Measurements from ENCODE around the gene IL17RD.

Gene IL17RD

DNA sequence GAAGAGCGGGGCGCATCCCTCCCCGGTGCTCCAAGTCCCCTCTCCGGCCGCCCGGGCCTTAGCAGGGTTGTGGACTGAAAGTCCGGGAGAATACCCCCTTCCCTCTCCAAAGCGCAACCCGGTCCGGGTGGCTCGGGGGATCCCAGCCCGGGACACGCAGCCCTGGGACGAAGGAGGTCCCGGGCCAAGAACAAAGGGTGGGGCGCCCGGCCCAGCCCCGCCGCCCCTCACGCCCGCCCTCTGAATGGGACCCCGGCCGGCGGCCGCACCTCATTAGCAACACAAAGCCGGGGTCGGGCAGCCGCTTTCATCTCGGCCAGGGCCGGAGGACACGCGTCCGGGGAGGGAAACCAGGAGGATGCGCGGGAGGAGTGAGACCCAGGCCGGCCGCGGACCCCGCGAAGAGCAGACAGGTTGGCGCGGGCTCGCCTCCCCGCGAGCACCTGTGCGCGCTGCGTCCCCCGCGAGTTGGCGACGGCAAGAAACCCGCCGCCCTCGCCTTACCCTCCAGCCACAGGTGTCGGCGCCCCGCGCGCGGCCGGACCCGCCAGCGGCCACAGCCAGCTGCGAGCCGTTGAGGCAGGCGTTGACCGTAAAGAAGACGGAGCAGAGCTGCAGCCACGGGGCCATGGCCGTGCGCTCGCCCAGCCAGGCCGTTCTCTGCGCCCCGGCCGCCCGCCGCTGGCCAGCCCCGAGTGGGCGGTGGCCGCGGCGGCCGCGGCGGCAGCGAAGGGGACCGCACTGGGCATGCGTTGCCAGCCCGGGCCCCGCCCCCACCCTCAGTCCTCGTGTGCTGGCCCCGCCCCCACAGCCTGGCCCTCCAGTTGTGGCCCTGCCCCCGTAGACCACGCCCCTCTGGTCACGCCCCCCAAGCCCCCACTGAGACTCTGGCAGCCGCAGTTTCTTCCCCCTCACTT lies at the start of gene IL17RD:
IL17RD (minus strand) TSS at position 697 of the 917 bp plus-strand sequence; CDS start at position 630, 67 bp downstream.
- DNase-seq: peak; percentile 48

DNA sequence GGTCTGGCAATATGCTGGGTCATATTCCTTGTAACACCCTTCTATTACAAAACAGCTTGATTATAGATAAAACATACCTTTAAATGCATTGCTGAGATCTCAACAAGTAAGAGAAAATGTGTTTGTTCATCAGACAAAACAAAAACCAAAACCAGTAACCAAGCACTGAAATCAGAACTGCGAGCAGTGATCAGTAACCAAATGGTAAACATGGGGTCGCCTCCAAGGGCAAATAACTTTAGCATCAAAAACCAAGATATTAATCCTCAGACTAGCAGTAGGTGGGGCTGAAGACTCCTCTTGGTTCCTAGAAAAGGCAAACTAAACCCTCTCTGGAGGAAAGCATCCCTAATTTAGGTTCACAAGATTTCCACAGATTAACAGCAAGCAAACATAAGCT lies 41.3 kb upstream of the IL17RD start:
- DNase-seq: no peak

DNA sequence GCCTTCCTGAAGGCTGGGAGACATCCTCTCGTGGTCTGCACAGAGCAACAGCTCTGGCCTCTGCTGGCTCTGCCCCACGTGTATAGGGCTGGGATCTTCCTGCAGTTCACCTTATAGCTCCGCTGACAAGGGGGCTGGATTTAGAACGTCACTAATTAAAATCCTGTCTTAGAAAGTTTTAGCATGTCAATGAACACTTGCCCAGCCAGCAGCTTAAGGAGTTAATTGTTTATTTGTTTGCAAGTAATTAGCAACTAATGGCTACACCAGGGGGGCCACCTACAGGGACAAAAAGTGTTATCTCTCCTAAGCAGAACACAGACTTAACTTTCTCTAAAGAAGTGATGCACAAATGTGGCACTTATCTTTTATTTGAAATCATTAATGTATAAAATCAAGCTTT lies 34.7 kb upstream of the IL17RD start, which contains the start of gene HESX1:
HESX1 (minus strand) TSS at position 84 of the 403 bp plus-strand sequence; CDS start at position 24, 60 bp downstream.
- no peak for DNase-seq

DNA sequence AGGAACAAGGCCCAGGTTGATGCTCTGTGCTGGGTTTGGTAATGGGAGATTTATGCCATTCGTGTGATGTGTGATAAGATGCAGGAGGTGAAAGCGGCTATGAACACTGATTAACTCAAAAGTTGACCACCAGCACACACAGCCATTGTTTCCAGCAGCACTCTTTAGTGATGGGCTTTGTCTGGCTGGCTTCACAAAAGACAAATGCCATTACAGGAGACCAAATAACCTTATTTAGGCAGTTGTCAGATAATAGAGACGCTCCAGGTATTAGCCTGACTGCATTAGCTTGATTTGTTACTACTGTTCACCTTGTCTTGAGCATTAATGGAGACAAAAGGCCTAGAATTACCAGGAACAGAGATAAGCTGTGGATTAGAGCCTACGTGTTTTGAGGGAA lies 29.5 kb upstream of the IL17RD start:
- DNase-seq: no peak

DNA sequence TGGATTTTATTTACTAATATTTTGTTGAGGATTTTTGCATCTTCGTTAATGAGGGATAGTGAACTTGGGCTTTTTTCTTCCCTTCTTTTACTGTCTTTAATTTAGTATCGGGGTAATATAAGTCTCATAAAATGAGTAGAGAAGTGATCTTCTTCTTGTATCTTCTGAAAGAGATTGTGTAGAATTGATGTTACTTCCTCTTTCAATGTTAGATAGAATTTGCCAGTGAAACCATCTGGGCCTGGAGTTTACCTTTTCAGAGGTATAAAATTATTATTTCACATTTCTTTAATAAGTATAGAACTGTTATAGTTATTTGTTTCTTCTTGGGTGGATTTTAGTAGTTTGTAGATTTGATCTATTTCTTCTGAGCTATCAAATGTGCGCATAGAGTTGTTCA lies 26.9 kb upstream of the IL17RD start:
- DNase-seq: no peak

DNA sequence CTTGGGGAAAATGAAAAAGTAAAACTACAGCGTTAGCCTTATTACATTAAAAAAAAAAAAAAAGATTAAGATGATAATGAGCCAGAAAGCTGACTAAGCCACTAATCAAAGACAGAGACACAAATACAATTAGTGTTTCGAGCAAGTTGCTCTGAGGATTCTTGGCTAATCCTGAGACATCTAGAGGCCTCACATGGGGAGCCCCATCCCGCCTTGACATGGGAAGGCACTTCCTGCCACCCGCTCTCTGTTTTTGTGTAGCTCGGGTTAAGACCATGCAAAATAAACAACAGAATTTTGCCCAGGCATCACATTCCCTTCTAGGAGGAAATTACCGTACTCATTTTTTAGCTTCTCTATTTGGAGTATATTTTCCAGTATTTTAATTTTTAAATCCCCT lies 19.4 kb upstream of the IL17RD start:
- DNase-seq: no peak

DNA sequence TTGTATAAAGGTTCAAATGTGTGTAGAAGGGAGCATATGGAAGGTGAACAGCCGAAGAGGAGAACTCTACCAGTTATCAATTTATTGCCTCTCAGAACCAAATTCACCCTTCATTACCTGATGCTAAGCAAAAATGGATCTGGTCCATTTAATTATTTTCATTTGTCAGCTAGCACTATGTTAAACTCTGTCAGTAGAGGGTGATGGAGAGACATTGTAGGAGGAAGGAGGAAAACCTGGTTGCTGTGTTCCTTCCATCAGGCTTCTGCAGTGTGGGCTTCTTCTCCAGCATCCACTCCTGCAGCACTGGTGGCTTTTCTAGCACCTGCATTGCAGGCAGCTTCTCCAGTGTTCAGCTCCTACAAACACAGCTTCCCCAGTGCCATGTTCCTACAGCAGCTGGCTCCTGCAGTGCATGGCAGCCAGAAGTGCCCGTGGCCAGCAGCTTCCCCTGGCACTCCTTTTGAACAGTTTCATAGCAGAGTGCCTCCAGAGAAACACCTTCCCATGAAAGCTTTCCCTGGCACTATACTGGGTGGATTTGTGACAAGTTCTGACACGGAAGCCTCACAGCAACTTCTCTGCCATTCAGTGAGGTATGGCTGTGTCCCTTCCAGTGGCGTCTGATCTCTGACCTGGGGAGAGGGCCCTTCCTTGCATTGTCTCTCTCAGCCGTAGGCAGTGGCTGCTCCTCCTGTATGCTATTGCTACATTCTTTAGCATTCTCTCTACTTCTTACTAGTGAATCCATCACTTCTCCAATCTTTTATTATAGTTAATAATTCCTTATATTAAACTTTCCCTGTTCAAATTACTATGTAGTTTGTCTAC lies 14.6 kb upstream of the IL17RD start:
- DNase-seq: no peak

DNA sequence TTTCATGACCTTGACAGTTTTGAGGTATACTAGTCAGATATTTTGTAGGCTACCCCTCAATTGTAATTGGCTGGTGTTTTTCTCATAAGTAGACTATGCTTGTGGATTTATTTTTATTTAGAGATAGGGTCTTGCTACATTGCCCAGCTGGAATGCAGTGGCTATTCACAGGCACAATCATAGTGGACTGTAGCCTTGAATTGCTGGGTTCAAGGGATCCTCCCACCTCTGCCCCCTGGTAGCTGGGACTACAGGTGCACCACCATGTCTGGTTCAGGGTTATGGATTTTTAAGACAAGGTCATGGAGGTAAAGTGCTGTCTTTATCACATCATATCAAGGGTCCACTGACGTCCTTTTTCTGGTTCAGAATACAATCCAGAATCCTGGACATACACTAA lies 10.9 kb upstream of the IL17RD start:
- DNase-seq: no peak

DNA sequence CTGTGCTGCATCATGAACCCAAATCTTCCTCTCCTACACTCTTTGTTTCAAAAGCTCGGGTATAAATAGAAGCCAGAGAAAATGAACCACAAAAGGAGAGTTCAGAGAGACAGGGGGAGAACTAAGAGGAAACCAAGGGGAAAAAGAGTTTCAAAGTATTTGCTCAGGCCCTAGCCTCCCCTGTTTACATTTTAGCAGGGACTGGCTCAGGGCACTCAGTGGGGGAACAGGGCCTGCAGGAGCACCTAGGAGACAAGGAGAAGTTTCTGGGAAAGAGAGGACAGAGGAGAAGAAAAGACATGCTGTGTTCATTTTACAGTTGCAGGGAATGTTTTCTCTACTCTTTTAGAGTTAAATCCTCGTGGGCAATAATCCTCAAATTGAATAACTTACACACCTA lies 8.5 kb upstream of the IL17RD start:
- DNase-seq: no peak

DNA sequence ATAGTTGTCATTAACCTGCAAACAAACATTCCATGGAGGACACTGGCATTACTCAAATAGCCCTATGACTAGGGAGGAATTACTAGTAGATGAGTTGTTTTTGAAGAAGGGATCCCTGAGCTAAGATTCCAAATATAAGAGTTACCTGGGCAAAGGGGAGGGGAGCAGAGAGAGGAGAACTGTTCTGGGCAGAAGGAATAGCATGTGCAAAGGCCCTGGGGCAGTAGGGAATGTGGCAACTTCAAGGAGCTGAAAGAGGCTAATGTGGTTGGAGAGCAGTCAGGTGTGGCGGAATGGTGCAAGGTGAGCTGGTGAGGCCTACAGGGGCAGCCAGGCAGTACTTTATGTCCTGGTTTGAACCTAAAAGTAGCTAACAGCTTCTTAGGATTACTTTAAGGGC lies 5.8 kb upstream of the IL17RD start:
- no peak for DNase-seq

DNA sequence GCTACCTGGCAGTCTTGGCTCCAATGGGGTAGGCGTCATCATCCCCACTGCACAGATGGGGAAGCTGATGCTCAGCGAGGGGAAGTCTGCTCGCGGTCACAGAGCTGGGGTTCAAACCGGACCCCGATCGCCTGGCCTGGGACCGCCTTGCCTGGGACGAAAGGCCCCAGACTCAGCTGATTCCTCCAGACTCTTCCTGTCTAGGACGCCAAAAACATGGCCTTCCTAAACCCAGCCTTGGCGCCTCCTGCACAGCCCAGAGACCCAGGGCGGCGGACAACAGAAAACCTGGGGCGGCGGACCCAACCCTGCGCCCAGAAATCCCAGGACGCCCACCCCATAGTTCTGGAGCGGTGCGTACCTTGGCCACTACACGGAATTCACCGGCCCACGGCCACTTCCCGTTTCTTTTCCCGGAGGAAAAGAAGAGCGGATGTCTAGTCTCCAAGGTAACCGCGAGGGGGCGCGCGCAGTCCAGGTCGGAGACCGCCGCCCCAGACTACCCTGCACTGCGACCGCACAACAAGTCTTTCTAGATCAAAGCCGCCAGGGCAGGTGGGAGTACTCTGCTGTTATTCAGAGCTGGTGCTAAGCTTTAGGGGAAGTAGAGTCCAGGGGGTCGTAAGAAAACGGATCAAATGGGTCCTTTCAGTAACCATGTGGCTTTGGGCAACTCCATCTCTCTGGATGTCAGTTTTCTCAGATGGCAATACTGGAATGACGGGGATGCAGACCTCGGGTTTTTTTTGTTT lies 4.9 kb upstream of the IL17RD start:
- peak; percentile 52 for DNase-seq

DNA sequence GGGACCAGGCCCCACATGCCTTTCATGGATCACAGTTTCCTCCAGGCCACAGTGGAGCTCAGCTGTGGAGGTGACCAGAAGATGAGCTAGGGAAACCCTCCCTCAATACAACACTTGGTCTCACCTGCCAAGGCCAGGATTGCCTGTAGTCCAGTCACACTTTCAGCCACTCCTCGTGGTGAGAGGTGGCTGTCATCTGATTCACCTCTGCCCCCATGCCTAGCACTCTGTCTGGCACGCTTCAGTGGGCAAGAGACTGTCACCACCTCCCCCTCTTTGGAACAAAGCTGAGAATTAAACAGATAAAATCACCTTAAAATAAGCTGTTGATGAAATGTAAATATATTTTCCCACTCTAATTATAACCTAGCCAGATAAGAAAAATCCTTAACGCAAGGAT lies 4.0 kb upstream of the IL17RD start:
- DNase-seq: no peak

DNA sequence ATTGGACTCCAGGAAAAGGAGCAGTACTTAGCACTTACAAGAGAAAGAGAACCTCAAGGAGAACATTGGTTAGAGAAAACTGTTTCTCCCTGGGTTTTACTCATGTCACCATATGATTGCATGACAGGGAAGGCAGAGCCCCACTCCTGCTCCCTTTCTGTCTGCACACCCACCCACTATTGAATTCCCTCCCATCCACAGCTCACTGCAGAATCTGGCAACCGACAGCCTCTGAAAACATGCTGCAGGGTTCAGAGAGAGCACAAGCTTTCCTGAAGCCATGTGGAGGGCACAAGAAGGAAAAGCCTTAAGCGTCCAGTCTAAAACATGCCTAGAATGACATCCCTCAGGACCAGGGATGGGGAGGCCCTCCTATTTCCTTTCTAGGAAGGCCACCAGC lies 3.0 kb upstream of the IL17RD start:
- DNase-seq: no peak

DNA sequence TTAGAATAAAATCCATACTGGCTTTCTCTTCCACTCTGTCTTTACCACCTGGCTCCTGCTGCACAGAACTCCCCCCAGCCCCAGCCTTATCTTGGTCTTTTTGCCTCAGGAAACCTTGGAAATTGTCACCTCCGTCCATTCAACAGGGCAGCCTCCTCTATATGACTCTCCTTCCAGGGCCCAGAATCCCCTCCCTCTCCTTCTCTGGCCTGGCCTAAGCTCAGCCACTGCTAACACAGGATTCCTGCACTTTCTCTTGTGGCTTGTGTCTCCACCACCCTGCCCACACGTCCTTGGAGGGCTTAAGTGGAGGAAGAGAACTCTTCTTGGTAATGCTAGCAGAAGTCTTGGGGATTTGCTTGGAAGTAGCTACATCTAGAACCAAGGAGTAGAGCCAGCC lies 1.5 kb upstream of the IL17RD start:
- DNase-seq: no peak

DNA sequence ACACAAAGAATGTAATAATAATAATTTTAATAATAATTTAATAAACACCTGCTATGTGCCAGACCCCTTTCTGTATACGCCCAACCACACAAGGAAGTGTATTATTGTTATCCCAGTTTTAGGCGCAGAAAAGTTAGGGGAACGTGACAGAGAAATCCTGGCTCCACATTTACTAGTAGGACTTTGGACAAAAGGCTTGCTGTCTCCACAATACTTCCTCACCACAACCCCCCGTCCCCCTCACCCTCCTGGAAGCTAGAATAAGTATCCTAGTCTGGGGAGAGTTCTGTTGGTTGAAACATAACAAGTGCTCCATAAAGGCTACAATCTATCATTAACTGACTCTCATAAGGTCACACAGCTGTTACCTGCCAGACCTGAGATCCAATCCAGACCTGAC lies 488 bp upstream of the IL17RD start:
- DNase-seq: no peak

DNA sequence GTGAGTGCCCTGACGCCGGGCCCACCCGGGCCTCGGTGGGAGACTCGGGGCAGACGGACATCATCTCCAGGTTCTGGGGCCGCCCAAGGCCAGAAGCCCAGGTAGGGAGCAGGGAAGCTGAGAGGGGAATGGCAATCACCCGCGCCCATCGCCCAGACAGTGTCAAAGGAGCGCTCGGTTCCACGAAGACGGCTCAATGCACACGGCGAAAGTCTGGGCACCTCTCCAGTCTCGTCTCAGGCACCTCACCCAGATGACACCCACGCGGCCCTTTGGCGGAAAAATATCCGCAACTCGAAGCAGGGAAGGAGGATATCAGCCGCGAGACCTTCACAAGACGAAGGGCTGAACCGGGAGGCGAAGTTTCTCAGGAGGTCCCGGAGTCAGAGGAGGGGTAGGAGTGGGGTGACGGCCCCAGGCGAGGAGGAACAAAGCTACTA lies 916 bp downstream of the IL17RD start:
- DNase-seq: no peak

DNA sequence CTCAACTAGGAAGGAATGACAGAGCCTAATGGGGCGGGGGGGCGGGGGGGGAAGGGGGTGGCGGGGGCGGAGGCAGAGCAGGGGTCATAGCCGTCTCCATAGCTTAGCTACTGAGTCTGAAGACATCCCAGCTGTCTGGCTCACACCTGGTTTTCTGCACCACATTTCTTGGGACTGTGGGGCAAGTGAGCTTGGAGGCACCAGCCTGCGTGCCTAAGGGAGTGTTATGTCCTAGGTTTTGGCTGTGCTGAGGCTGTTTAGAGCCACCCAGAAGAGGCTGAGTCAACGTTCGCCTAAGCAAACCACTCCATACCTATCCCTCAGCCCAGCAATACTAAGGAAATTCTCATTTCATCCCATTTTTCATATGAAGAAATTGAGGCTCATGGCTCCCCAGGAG lies 1.4 kb downstream of the IL17RD start:
- DNase-seq: no peak

DNA sequence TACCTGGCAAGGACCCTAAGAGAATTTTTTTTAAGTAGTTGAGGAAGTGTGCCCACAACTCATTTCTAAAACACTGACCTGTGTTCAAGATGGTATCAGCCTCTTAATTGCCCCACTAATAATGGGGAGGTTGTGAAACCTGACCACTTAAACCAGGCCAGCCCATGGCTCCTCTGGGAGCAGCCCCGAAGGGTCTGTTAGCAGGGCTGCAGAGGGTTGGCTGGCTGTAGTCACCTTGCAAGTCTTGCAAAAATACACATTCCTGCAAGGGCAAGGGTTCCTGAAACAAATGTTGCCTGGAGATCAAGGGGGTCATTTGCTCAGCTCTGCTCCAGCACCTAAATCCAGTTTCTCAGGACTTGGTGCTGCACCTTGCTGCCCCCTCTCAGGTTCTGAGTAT lies 3.2 kb downstream of the IL17RD start:
- no peak for DNase-seq

DNA sequence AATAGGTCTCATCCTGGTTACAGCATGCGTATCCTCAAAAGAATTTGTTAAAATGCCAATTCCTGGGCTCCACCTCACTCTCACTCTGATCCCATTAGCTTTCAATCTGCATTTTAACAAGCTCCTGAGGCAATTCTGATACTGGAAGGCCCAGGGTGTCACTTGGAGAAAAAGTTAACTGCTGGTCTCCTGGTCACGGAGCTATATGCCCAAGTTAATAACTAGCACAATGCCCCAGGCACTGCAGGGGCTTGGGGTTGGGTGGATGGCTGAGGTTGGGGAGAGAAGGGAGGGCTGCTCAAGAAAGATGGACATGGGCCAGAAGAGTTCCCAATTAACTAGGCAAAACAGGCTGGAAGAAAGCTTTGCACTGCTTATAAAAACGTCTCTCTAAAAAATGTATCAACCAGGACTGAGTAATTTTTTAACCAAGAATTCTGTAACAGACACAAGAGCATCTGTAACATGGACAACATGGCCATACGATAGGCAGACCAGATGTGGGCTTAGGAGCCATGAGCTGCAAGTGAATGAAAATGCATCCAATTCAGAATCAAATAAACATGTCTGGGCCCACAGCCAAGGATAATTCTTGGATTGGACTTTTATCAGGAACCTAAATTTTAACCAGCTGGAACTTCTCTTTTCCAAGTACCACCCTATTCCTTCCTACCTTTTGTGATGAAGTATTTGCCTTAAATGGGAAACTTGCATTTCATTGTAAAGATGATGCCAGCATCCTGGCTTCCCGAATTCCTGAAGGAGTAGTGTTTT lies 4.2 kb downstream of the IL17RD start:
- no peak for DNase-seq

DNA sequence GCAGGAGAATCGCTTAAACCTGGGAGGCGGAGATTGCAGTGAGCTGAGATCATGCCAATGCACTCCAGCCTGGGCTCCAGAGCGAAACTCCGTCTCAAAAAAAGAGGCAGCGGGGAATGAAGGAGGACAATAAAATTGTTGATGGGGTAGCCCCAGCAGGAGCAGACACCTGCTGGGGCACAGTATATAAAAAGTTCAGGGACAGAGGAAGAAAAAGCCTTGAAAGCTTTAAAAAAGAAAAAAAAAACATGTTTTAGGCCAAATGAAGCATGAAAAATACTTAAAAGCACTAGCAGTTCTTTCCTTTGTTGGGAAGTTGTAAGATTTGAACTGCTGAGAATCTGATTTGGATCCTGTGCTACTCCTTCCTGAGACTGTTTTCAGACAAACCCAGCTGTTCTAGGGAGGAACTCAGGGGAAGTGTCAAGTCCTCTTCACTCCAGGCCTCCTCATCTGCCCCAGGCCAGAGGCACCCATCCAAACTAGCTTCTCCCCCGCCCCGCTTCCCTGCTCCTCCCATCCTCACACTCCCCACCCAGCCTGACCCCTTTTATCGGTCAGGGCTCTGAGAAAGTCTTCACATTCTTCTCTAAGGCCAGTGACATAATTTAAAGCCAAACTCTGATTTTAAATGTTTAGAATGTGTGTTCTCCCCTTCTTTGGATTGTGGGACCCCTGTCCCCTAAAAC lies 4.9 kb downstream of the IL17RD start:
- DNase-seq: no peak

Data from CD4-positive, alpha-beta T cell treated with Interleukin-12 subunit alpha and Interleukin-12 subunit beta, for 1 hour (primary cell).